ENCODE results near the gene CLEC7A.

Gene CLEC7A

GRCh38 chr12:10175846-10176636 lies 46.0 kb upstream of the CLEC7A start:
- H3K9me3 ChIP-seq (ENCODE audit: insufficient read depth, low read length, severe bottlenecking) = no peaks in the 10 kb centered on the region
- H4K20me1 ChIP-seq (ENCODE audit: insufficient read depth, low read length) = no peaks in the 10 kb centered on the region
- no peak overlapping the region for H3K27ac ChIP-seq (ENCODE audit: low read length)
- TF ChIP-seq EZH2 (IDR thresholded peaks at IDR 0.05; ENCODE audit: borderline replicate concordance, low read depth, low read length, severe bottlenecking) = no peak
- TF ChIP-seq CTCF (IDR thresholded peaks at IDR 0.05; ENCODE audit: borderline replicate concordance, extremely low read depth, low read length, poor library complexity, severe bottlenecking) = no peak
- H3K79me2 ChIP-seq (ENCODE audit: insufficient read depth, low read length) = no peaks in the 10 kb centered on the region
- DNase-seq (no peak), ATAC-seq (ENCODE audit: insufficient read depth, low read depth) (no peak)
- no peak overlapping the region for H3K4me3 ChIP-seq (ENCODE audit: low read depth in 1 of 2, low read length in 2 of 2)
- peaks cover 16% of the 10 kb centered on the region for H3K27me3 ChIP-seq (ENCODE audit: insufficient read depth, low read length, poor library complexity)
- no peaks in the 10 kb centered on the region for H3K36me3 ChIP-seq (ENCODE audit: insufficient read depth, low read length)
- no peak overlapping the region for H3K9ac ChIP-seq (ENCODE audit: low read depth, low read length)
- H3K4me1 ChIP-seq (ENCODE audit: insufficient read depth, low read length) = no peaks in the 10 kb centered on the region
- no peak overlapping the region for H3K4me2 ChIP-seq (ENCODE audit: insufficient read depth, low read length)
- H2AFZ ChIP-seq (ENCODE audit: low read depth, low read length) = no peak overlapping the region

- Histone ChIP-seq H3K4me1 (ENCODE audit: insufficient read depth, low read length) (no peaks in the 10 kb centered on the region), H4K20me1 (ENCODE audit: insufficient read depth, low read length) (no peaks in the 10 kb centered on the region), H3K9ac (ENCODE audit: low read depth, low read length) (no peak overlapping the region), H3K36me3 (ENCODE audit: insufficient read depth, low read length) (no peaks in the 10 kb centered on the region), H3K4me3 (ENCODE audit: low read depth in 1 of 2, low read length in 2 of 2) (no peak overlapping the region), H3K9me3 (ENCODE audit: insufficient read depth, low read length, severe bottlenecking) (no peaks in the 10 kb centered on the region), H3K79me2 (ENCODE audit: insufficient read depth, low read length) (no peaks in the 10 kb centered on the region), H3K4me2 (ENCODE audit: insufficient read depth, low read length) (no peak overlapping the region), H3K27me3 (ENCODE audit: insufficient read depth, low read length, poor library complexity) (peaks cover 17% of the 10 kb centered on the region), H3K27ac (ENCODE audit: low read length) (no peak overlapping the region), H2AFZ (ENCODE audit: low read depth, low read length) (no peak overlapping the region)
- ATAC-seq (ENCODE audit: insufficient read depth, low read depth) = no peak
- DNase-seq = no peak
- TF ChIP-seq EZH2 (IDR thresholded peaks at IDR 0.05; ENCODE audit: borderline replicate concordance, low read depth, low read length, severe bottlenecking) = no peak
- no peak for TF ChIP-seq CTCF (IDR thresholded peaks at IDR 0.05; ENCODE audit: borderline replicate concordance, extremely low read depth, low read length, poor library complexity, severe bottlenecking)
Measured at GRCh38 chr12:10174986-10175614, 45.1 kb upstream of the CLEC7A start.

- Histone ChIP-seq H3K27me3 (ENCODE audit: insufficient read depth, low read length, poor library complexity) (peaks cover 35% of the 10 kb centered on the region), H4K20me1 (ENCODE audit: insufficient read depth, low read length) (no peaks in the 10 kb centered on the region), H3K4me1 (ENCODE audit: insufficient read depth, low read length) (no peaks in the 10 kb centered on the region), H3K27ac (ENCODE audit: low read length) (no peak within 1 kb of the TSS), H3K79me2 (ENCODE audit: insufficient read depth, low read length) (no peaks in the 10 kb centered on the region), H2AFZ (ENCODE audit: low read depth, low read length) (no peak within 1 kb of the TSS), H3K4me3 (ENCODE audit: low read depth in 1 of 2, low read length in 2 of 2) (no peak within 1 kb of the TSS), H3K9ac (ENCODE audit: low read depth, low read length) (no peak within 1 kb of the TSS), H3K9me3 (ENCODE audit: insufficient read depth, low read length, severe bottlenecking) (no peaks in the 10 kb centered on the region), H3K4me2 (ENCODE audit: insufficient read depth, low read length) (no peak within 1 kb of the TSS), H3K36me3 (ENCODE audit: insufficient read depth, low read length) (no peaks in the 10 kb centered on the region)
- ATAC-seq (ENCODE audit: insufficient read depth, low read depth) (no peak), DNase-seq (no peak)
- TF ChIP-seq CTCF (IDR thresholded peaks at IDR 0.05; ENCODE audit: borderline replicate concordance, extremely low read depth, low read length, poor library complexity, severe bottlenecking) (no peak), EZH2 (IDR thresholded peaks at IDR 0.05; ENCODE audit: borderline replicate concordance, low read depth, low read length, severe bottlenecking) (no peak)
Measured at GRCh38 chr12:10171973-10172728, 42.2 kb upstream of the CLEC7A start, which contains the start of gene OLR1. Gene OLR1, minus strand, starts transcription at chr12:10172132. Its CDS starts 55 bp downstream, at chr12:10172077.
